Mesenchymal stem cell (in vitro differentiated cells and primary cell): ENCODE data around the gene RHBDF2.

Experiments
- DNase-seq: peaks from one replicate; pipeline ENCODE4 v3.0.0-alpha.2; 2013
- H2AFZ ChIP-seq: one replicate; pipeline ENCODE4 v1.6.1; 2013; ENCODE audit warnings: low read depth, mild to moderate bottlenecking, control low read depth, inconsistent platforms, low read length, moderate library complexity
- H2AK5ac ChIP-seq: 2 replicates; pipeline ENCODE4 v1.6.1; 2013; ENCODE audit warnings: low read length, moderate library complexity, mild to moderate bottlenecking, inconsistent platforms; ENCODE audit not compliant: severe bottlenecking
- H2BK120ac ChIP-seq: one replicate; pipeline ENCODE4 v1.6.1; 2013; ENCODE audit warnings: low read depth, mild to moderate bottlenecking, inconsistent platforms, low read length, moderate library complexity
- H2BK12ac ChIP-seq, 2 experiments: one replicate each; pipeline ENCODE4 v1.6.1; 2013; ENCODE audit warnings: inconsistent platforms in 2 of 2, low read length in 2 of 2, mild to moderate bottlenecking in 2 of 2, moderate library complexity in 2 of 2, control low read depth in 1 of 2
- H2BK15ac ChIP-seq: one replicate; pipeline ENCODE4 v1.6.1; 2013; ENCODE audit warnings: mild to moderate bottlenecking, low read depth, inconsistent platforms; ENCODE audit not compliant: poor library complexity, severe bottlenecking
- H2BK5ac ChIP-seq: 2 replicates; pipeline ENCODE4 v1.6.1; 2013; ENCODE audit warnings: low read depth, mild to moderate bottlenecking, low read length, control low read depth, inconsistent platforms; ENCODE audit not compliant: poor library complexity, severe bottlenecking
- H3K14ac ChIP-seq, 2 experiments: one replicate each; pipeline ENCODE4 v1.6.1; 2013; ENCODE audit warnings: inconsistent platforms in 2 of 2, low read length in 2 of 2, control low read depth in 1 of 2, mild to moderate bottlenecking in 1 of 2, moderate library complexity in 1 of 2
- H3K18ac ChIP-seq, 2 experiments: one replicate each; pipeline ENCODE4 v1.6.1; 2013; ENCODE audit warnings: inconsistent platforms in 2 of 2, low read length in 2 of 2, control low read depth in 1 of 2, low read depth in 1 of 2, mild to moderate bottlenecking in 1 of 2
- H3K23ac ChIP-seq, 2 experiments: one replicate each; pipeline ENCODE4 v1.6.1; 2013; ENCODE audit warnings: inconsistent platforms in 2 of 2, low read length in 2 of 2, mild to moderate bottlenecking in 2 of 2, moderate library complexity in 2 of 2, control low read depth in 1 of 2
- H3K27ac ChIP-seq: 2 replicates; pipeline ENCODE4 v1.5.1; 2013; ENCODE audit warnings: mild to moderate bottlenecking, moderate library complexity, low read length, control low read depth, inconsistent platforms; ENCODE audit not compliant: poor library complexity, severe bottlenecking
- H3K27me3 ChIP-seq, 2 experiments: 2 replicates each; pipeline versions ENCODE4 v1.6.1 to v1.7.0; 2013; ENCODE audit warnings: low read length in 2 of 2, mild to moderate bottlenecking in 2 of 2, moderate library complexity in 2 of 2, control low read depth in 1 of 2, inconsistent platforms in 1 of 2; ENCODE audit not compliant: control insufficient read depth in 1 of 2, insufficient read depth in 1 of 2
- H3K36me3 ChIP-seq, 2 experiments: 2 replicates each; pipeline versions ENCODE4 v1.6.1 to v1.7.0; 2013; ENCODE audit warnings: low read length in 2 of 2, control low read depth in 1 of 2, inconsistent platforms in 1 of 2, low read depth in 1 of 2, mild to moderate bottlenecking in 1 of 2; ENCODE audit not compliant: insufficient read depth in 2 of 2, control insufficient read depth in 1 of 2
- H3K4ac ChIP-seq, 2 experiments: one replicate each; pipeline ENCODE4 v1.6.1; 2013; ENCODE audit warnings: inconsistent platforms in 2 of 2, low read length in 2 of 2, mild to moderate bottlenecking in 2 of 2, moderate library complexity in 2 of 2, control low read depth in 1 of 2, low read depth in 1 of 2
- H3K4me1 ChIP-seq: 2 replicates; pipeline ENCODE4 v1.6.1; 2013; ENCODE audit warnings: low read depth, low read length, control low read depth; ENCODE audit not compliant: control insufficient read depth, insufficient read depth
- H3K4me2 ChIP-seq: 2 replicates; pipeline ENCODE4 v1.6.1; 2013; ENCODE audit warnings: low read length, mild to moderate bottlenecking, inconsistent platforms; ENCODE audit not compliant: poor library complexity, severe bottlenecking
- H3K4me3 ChIP-seq, 2 experiments: 2 replicates each; pipeline versions ENCODE4 v1.5.1 to v1.7.0; 2013; ENCODE audit warnings: low read length in 2 of 2, mild to moderate bottlenecking in 2 of 2, control low read depth in 1 of 2, low read depth in 1 of 2; ENCODE audit not compliant: insufficient read depth in 1 of 2
- H3K79me1 ChIP-seq: replicated peaks from 2 replicates; pipeline ENCODE4 v1.6.1; 2013; ENCODE audit warnings: mild to moderate bottlenecking, control low read depth, low read length, inconsistent platforms; ENCODE audit not compliant: poor library complexity, severe bottlenecking
- H3K9ac ChIP-seq: 2 replicates; pipeline ENCODE4 v1.7.0; 2013; ENCODE audit warnings: mild to moderate bottlenecking, low read length, moderate library complexity
- H3K9me3 ChIP-seq: 2 replicates; pipeline ENCODE4 v1.7.0; 2013; ENCODE audit warnings: mild to moderate bottlenecking, low read length; ENCODE audit not compliant: control insufficient read depth
- H4K8ac ChIP-seq: one replicate; pipeline ENCODE4 v1.6.1; 2013; ENCODE audit warnings: inconsistent platforms, mild to moderate bottlenecking, low read length, moderate library complexity
- H4K91ac ChIP-seq: one replicate; pipeline ENCODE4 v1.6.1; 2013; ENCODE audit warnings: mild to moderate bottlenecking, low read length, inconsistent platforms
- WGBS: methylation state at CpG from one replicate; pipeline ENCODE4 v1.1.7; 2013; ENCODE audit warnings: mixed read lengths; 5-methylcytosine and 5-hydroxymethylcytosine counted together

Gene RHBDF2

DNA sequence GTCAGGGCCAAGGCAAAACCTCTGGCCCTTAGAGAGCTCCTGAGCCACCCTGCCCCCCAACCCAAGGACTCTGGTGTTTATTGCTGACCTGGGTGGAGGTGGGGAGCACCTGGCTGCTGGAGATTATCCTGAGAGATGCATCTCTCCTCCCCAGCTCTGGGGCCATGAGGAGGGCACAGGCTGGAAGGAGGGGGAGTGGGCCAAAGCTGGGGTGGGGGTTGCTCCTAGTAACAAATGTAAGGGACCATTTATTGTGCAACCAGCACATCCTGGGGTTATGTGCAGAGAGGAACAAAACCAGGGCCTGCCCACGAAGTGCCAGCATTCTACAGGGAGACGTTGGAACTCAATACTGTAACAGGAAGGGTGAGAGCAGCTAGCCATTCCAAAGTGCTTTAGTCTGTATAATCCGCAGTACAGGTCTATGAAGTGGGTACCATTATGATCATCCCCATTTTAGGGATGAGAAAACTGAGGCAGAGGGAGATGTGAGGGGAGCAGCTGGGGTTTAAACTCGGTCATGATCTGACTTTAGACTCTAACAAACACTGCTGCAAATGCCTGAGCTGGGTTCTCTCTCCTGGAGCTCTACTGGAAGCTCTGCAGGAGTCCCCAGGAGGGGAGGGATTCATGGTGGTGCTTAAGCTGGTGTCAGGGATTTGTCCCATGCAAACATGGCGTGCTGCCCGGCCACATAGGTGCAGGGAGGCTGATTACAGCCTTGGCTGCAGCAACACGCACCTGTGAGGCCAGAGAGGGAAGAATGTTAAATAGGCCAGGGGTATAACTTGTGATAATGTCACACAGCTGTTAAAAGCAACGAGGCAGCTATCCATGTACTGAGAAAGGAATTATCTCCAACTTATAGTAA, 1.4 kb upstream of the RHBDF2 start:
- 84% methylated on average over 7 of the region's 8 CpGs for WGBS
- Histone ChIP-seq H2BK120ac (no peak overlapping the region), H3K14ac (no peak overlapping the region), H2AFZ (no peak overlapping the region), H2BK15ac (no peak overlapping the region), H3K36me3 (peaks cover 0 to under 1% of the 10 kb centered on the region in 2 experiments), H4K91ac (no peak overlapping the region), H3K9me3 (no peaks in the 10 kb centered on the region), H3K4me1 (peaks cover 36% of the 10 kb centered on the region), H3K79me1 (no peaks in the 10 kb centered on the region), H3K4me3 (no peak overlapping the region), H2BK12ac (peak overlapping the region in 1 of 2 experiments; percentile 25), H3K9ac (no peak overlapping the region), H2AK5ac (no peak overlapping the region), H2BK5ac (no peak overlapping the region), H3K23ac (no peak overlapping the region), H3K4me2 (no peak overlapping the region), H3K27me3 (peaks cover 10 to 46% of the 10 kb centered on the region in 2 experiments), H3K27ac (no peak overlapping the region), H3K4ac (no peak overlapping the region), H3K18ac (no peak overlapping the region), H4K8ac (no peak overlapping the region)
- DNase-seq, result no peak

DNA sequence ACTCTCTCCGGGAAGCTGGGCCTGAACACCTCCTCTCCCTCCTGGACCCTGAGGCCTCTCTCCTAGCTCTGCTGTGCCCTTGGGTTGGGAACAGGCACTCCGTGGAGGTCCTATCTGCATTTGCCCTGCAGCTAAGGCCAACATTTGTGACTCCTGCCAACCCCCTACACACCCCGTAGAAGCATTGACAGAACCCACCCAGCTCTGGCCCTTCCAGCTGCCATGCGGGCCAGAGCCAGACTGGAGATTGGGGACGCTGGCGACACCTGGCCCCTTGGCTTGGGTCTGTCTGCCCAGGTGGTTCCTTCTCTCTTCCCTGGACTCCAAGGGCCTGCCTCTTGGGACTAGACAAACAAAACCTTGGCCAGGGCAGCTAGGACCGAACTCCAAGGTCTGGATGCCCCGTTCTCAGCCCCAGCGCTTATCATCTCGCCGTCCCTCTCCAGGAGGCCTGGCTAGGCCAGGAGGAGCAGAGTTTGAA, 644 bp upstream of the RHBDF2 start:
- Histone ChIP-seq H4K91ac (peak overlapping the region; percentile 30), H3K4me1 (peaks cover 44% of the 10 kb centered on the region), H3K36me3 (peaks cover 0 to 4% of the 10 kb centered on the region in 2 experiments), H2AK5ac (peak overlapping the region; percentile 37), H3K4me2 (peak overlapping the region; percentile 0), H3K18ac (peak overlapping the region; percentile 63 to 86), H4K8ac (peak overlapping the region; percentile 42), H2BK120ac (no peak overlapping the region), H2AFZ (peak overlapping the region; percentile 80), H3K79me1 (no peaks in the 10 kb centered on the region), H3K14ac (peak overlapping the region in 1 of 2 experiments; percentile 81), H3K27me3 (peaks cover 3 to 46% of the 10 kb centered on the region in 2 experiments), H3K27ac (no peak overlapping the region), H3K23ac (no peak overlapping the region), H3K9me3 (no peaks in the 10 kb centered on the region), H2BK5ac (peak overlapping the region; percentile 47), H2BK15ac (no peak overlapping the region), H2BK12ac (peak overlapping the region in 1 of 2 experiments; percentile 75), H3K4me3 (peak overlapping the region in 1 of 2 experiments; percentile 72), H3K9ac (peak overlapping the region; percentile 70), H3K4ac (peak overlapping the region in 1 of 2 experiments; percentile 87)
- no peak for DNase-seq
- 70% methylated on average over 11 of the region's 11 CpGs for WGBS

DNA sequence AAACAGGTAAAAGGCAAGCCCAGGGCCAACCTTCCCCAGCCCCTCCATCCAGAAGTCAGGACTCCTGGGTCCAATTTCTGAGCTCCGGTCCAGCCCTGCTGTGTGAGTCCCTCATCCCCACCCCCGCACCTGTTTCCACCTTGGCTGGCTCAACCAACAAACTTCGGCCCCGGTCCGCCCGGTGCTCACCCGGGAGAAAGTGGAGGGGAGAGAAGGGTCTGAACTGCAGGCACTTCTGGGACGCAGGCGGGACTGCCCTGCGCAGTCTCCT, 541 bp downstream of the RHBDF2 start:
- no peak overlapping the region for H2BK5ac ChIP-seq
- H3K27ac ChIP-seq, result peak overlapping the region; percentile 91
- H3K36me3 ChIP-seq, result peaks cover 0 to 13% of the 10 kb centered on the region in 2 experiments
- peak overlapping the region; percentile 51 for H2BK120ac ChIP-seq
- peak overlapping the region; percentile 12 to 13 for H2BK12ac ChIP-seq
- peak overlapping the region; percentile 16 to 74 for H3K18ac ChIP-seq
- peak overlapping the region; percentile 35 for H2AK5ac ChIP-seq
- peaks cover 0 to 37% of the 10 kb centered on the region in 2 experiments for H3K27me3 ChIP-seq
- peak overlapping the region; percentile 74 for H4K8ac ChIP-seq
- H3K23ac ChIP-seq, result no peak overlapping the region
- H3K14ac ChIP-seq, result peak overlapping the region in 1 of 2 experiments; percentile 58
- peak overlapping the region; percentile 31 for H2BK15ac ChIP-seq
- WGBS, result 10% methylated on average over 7 of the region's 10 CpGs
- H4K91ac ChIP-seq, result no peak overlapping the region
- peak overlapping the region; percentile 91 for H3K4me2 ChIP-seq
- no peaks in the 10 kb centered on the region for H3K9me3 ChIP-seq
- peak overlapping the region; percentile 70 for H3K9ac ChIP-seq
- peak overlapping the region; percentile 72 to 91 for H3K4me3 ChIP-seq
- H3K4ac ChIP-seq, result peak overlapping the region; percentile 32 to 70
- DNase-seq, result no peak
- H2AFZ ChIP-seq, result peak overlapping the region; percentile 32
- peaks cover 52% of the 10 kb centered on the region for H3K4me1 ChIP-seq
- H3K79me1 ChIP-seq, result no peaks in the 10 kb centered on the region

DNA sequence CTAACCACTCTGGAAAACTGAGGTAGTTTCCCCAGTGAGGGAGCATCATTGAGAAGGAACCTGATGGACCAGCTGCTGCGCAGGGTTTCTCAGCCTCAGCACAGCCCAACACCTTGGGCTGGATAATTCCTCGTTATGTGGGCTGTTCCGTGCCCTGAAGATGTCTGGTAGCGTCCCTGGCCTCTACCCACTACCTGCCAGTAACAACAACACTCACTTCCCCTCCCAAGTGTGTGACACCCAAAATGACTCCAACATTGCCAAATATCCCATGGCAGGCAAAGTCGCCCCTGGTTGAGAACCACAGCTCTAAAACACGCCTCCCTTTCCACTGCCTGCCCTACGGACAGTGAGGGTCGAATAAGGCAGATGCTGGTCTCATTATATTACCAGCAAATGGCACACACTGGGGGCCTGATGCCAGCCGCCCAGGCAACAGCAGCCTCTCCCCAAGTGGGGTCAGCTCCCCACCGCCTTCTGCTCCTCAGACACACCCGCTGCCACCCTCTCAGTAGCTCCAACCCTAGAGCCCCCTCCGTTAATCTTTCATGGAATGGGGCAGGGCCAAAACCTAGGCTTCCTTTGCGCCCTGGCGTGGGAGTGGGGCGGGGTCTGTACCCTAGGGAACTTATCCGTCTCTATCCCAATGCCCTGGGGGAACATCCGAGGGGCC, 1.0 kb downstream of the RHBDF2 start:
- H2AK5ac ChIP-seq, result peak overlapping the region; percentile 35
- H3K27me3 ChIP-seq, result peaks cover 0 to 37% of the 10 kb centered on the region in 2 experiments
- H3K18ac ChIP-seq, result peak overlapping the region; percentile 16 to 74
- peak overlapping the region; percentile 91 for H3K4me2 ChIP-seq
- no peak overlapping the region for H2AFZ ChIP-seq
- peaks cover under 1% of the 10 kb centered on the region for H3K79me1 ChIP-seq
- peak overlapping the region; percentile 51 for H2BK120ac ChIP-seq
- H3K9me3 ChIP-seq, result no peaks in the 10 kb centered on the region
- peaks cover 0 to 16% of the 10 kb centered on the region in 2 experiments for H3K36me3 ChIP-seq
- H3K27ac ChIP-seq, result peak overlapping the region; percentile 91
- no peak overlapping the region for H3K23ac ChIP-seq
- 51% methylated on average over 17 of the region's 17 CpGs for WGBS
- H2BK12ac ChIP-seq, result peak overlapping the region; percentile 23 to 49
- no peak overlapping the region for H3K9ac ChIP-seq
- peaks cover 56% of the 10 kb centered on the region for H3K4me1 ChIP-seq
- H3K14ac ChIP-seq, result no peak overlapping the region
- DNase-seq, result no peak
- no peak overlapping the region for H2BK5ac ChIP-seq
- peak overlapping the region; percentile 32 to 41 for H3K4ac ChIP-seq
- H2BK15ac ChIP-seq, result peak overlapping the region; percentile 61
- H4K91ac ChIP-seq, result no peak overlapping the region
- peak overlapping the region in 1 of 2 experiments; percentile 91 for H3K4me3 ChIP-seq
- no peak overlapping the region for H4K8ac ChIP-seq
